ENCODE results near the gene RASSF8. TPM values are rescaled to one million over a fixed set of nuclear protein-coding genes. Genes with fewer than 3 reads are reported as not detected.

The RASSF8 gene
- total RNA-seq, 2 experiments from 2014 or later = 0.27 to 0.46 TPM

DNA sequence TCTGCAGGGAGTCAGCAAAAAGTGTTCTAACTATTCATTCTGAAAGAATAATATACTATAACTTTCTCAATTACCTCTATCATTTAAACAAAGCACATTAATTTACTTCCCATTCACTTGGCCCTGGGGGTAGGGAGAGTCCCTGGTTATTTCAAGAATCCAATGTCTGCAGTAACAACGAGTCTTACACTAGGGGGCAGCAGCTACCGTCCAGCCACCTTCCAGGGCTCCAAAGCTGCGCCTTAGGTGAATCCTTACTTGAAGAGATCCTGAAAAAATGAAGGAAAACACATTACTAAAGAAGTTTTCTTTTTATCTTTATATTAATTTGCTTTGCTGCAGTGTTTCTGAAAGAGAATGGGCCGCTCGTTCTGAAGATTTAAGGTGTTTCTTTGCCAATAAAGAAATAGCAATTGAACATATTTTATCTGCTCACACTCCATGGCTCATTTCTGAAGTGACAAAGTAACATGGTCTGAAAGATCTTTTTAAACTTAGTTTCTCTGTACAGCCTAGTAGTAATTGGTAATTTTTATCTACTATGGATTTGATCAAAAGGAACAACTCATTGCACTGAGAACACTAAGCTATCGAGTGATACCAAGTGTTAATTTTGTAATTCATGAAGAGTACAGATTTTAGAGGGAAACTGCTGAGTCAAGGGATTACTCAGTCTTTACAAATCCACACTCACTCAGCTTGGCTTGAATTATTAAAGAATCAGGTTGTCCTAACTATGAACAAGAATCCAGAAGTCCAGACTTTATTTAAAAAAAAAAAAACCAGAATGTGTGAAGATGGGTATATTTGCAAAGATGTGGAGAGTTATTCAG lies 138.8 kb downstream of the RASSF8 start:
- ChIA-PET POLR2A (no interaction called here), CTCF (interaction anchor here (1.1 kb wide), 2 partner anchors 15 to 496 kb away, joined by 3 read pairs; no protein-coding TSS in a partner anchor)

- POLR2A ChIA-PET = no interaction called here
- CTCF ChIA-PET = no interaction called here
Measured at GRCh38 chr12:26100666-26101349, 142.3 kb downstream of the RASSF8 start.

GRCh38 chr12:26101350-26101734 lies 142.9 kb downstream of the RASSF8 start:
- ChIA-PET CTCF (no interaction called here), POLR2A (no interaction called here)

GRCh38 chr12:26101763-26102162 lies 143.3 kb downstream of the RASSF8 start:
- CTCF ChIA-PET = no interaction called here
- POLR2A ChIA-PET = no interaction called here

GRCh38 chr12:26102953-26103352 lies 144.5 kb downstream of the RASSF8 start:
- CTCF ChIA-PET = no interaction called here
- POLR2A ChIA-PET = no interaction called here

DNA sequence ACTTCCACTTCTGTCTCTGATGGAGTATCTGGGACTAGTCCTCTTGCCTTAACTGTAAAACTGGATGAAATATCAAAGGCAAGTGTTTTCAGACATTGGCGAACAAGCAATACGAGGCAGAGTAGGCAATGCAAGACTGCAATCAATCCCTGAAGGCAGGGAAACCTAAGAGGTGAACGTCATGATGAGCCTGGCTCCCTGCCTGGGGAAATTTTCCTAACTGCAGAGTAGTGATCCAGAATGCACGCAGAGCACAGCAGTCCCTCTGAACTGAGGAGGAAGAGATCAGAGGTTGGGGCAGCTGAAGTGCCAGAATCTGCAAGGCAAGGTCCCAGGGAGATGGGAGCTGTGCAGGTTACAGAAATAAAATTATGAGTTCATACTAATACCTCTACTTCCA lies 147.9 kb downstream of the RASSF8 start:
- POLR2A ChIA-PET = no interaction called here
- CTCF ChIA-PET = no interaction called here

DNA sequence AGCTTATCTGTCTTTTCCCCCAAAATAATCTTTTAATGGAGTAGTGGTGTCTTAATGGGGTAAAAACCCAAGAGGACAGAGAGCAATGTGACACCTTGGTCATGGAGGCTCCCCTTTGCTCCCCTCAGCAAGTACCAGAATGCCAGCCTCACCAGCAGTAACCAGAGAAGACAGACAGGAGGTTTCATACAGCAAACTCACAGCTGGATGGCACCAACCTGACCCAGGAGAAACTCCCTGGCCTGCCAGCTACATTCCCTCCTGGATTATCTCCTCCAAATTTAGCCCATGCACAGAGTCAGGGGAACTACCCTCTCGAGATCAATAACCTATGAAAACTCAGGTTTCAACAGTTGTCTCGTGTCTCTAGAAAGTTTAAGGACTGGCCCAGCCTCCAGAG lies 150.4 kb downstream of the RASSF8 start:
- POLR2A ChIA-PET = no interaction called here
- CTCF ChIA-PET = interaction anchor here (1.1 kb wide), 1 partner anchor 12 kb away, joined by 3 read pairs; no protein-coding TSS in a partner anchor

GRCh38 chr12:26109343-26109881 lies 150.9 kb downstream of the RASSF8 start:
- ChIA-PET CTCF (no interaction called here), POLR2A (no interaction called here)

DNA sequence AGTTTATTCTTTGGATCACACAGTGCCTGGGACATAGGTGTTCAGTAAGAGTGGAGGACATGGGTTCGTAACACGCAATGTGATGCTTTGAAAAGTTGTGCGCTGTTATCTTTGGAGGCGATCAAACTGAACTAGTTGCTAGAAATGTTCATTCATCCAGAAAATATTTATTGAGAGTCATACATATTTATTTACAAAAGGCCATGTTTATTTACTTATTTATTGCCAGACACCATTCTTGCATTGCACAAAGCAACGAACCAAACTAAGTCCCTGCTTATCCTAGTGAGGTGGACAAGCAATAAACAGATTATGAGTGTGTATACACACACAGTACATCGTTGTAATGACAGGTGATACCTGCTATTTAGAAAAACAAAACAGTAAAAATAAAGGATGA lies 153.8 kb downstream of the RASSF8 start:
- ChIA-PET CTCF (interaction anchor here (1.0 kb wide), 1 partner anchor 15 kb away, joined by 3 read pairs; no protein-coding TSS in a partner anchor), POLR2A (no interaction called here)

DNA sequence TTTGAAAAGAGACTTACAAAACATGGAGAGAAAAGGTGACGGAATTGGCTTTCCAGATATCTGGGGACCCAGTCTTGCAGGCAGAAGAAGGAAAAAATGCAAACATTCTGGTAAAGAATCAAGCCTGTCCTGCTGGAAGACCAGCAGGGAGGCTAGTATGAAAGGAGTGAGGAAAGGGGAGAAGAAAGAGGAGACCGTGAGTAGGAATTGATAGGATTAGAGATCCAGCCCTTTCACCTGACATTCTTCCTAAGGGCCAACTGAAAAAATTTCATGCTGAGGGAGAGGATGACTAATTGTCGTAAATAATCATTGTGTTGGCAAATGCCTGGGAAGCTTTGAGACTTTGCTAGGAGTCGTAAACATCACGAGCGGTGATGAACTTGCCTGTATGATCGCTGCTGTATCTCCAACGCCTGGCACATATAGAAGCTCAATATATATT lies 154.2 kb downstream of the RASSF8 start:
- ChIA-PET POLR2A (no interaction called here), CTCF (no interaction called here)

- ChIA-PET CTCF (no interaction called here), POLR2A (no interaction called here)
Measured at GRCh38 chr12:26113181-26113654, 154.7 kb downstream of the RASSF8 start.

GRCh38 chr12:26113853-26114719 lies 155.6 kb downstream of the RASSF8 start:
- CTCF ChIA-PET = interaction anchor here (1.4 kb wide), 1 partner anchor 20 kb away, joined by 3 read pairs; no protein-coding TSS in a partner anchor

GRCh38 chr12:26114720-26115401 lies 156.4 kb downstream of the RASSF8 start:
- CTCF ChIA-PET = interaction anchor here (1.4 kb wide), 1 partner anchor 21 kb away, joined by 3 read pairs; no protein-coding TSS in a partner anchor
- POLR2A ChIA-PET = no interaction called here

More at GRCh38 chr12:26113853-26114719, 155.6 kb downstream of the RASSF8 start:
- POLR2A ChIA-PET = no interaction called here

- ChIA-PET CTCF (no interaction called here), POLR2A (no interaction called here)
Measured at GRCh38 chr12:26116829-26117715, 158.6 kb downstream of the RASSF8 start.

- ChIA-PET CTCF (no interaction called here), POLR2A (no interaction called here)
Measured at GRCh38 chr12:26118308-26118707, 159.8 kb downstream of the RASSF8 start.

- ChIA-PET POLR2A (no interaction called here), CTCF (no interaction called here)
Measured at GRCh38 chr12:26119391-26119989, 161.0 kb downstream of the RASSF8 start.

DNA sequence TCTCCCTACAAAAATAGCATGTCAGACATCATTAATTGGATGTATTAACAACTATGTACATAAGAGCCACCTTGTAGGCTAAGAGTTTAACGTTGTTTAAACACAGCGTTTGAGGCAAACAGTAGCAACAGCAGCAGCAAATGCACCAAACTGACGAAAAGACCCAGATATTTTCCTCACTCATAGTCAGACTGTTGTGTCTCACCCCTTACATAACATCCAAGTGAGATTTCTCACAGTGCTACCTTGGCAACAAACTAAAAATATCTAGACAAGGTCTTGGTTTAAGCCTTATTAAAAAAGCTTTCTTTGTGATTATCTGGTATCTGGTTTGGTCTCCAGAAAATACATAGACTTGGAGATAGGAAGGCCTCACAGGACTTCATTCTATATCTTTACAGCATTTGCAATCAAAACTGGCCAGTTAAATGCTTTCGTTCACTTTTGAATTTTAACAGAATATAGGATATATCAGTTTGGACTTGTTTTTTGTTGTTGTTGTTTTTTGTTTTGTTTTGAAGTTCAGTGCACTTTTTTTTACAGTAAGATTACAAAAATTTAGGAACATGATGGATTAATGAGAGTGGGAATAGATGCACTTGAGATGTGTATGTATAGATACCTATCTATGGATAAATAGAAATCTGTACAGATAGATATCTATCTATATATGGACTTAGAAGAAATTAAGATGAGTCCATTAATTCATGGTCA lies 162.2 kb downstream of the RASSF8 start:
- ChIA-PET POLR2A (interaction anchor here (0.7 kb wide), 1 partner anchor 49 kb away, joined by 7 read pairs; no protein-coding TSS in a partner anchor), CTCF (interaction anchor here (1.5 kb wide), 1 partner anchor 13 kb away, joined by 3 read pairs; no protein-coding TSS in a partner anchor)

Data from activated CD8-positive, alpha-beta memory T cell treated with anti-CD3 and anti-CD28 coated beads for 36 hours (primary cell).